ENCODE data around the gene POLA2.

The POLA2 gene

DNA sequence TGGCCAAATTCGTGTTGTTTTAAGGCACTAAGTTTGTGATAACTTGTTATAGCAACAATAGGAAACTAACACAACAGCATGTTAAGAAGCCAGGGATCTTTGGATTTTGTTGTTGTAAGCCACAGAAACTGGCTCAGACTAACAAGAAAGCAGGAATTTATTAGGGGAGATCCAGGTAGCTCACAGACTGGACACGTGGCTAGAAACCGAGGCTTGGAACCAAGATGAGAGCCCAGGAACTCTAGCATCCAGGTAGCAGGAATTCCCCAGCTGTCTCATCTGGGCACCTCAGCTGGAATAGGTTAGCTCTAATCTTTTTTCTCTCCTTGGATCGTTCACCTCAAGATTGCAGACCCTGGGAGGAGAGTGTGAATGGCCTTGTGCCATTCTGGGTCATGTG lies 24.9 kb downstream of the POLA2 start:
- no peak for TF ChIP-seq Cebpa-rat (IDR thresholded peaks at IDR 0.05)
- H4K20me1 ChIP-seq, result no peaks in the 10 kb centered on the region
- peak overlapping the region in 4 of 11 experiments; percentile 2 to 94 (median 90); a peak in 5 of 22 replicates for H3K9ac ChIP-seq
- H3K27ac ChIP-seq, result peak overlapping the region in 8 of 11 experiments; percentile 90 to 100 (median 99); a peak in 14 of 22 replicates
- H3K9me3 ChIP-seq (replicated peaks in 1 of 11), result no peaks in the 10 kb centered on the region
- H3K4me3 ChIP-seq, result no peak overlapping the region
- H3K36me3 ChIP-seq, result peaks cover 11 to 87% (median 77%) of the 10 kb centered on the region in 11 experiments
- peaks cover 48 to 80% (median 70%) of the 10 kb centered on the region in 10 experiments for H3K4me1 ChIP-seq
- H3K4me2 ChIP-seq, result peak overlapping the region in 9 of 11 experiments; percentile 75 to 95 (median 90); a peak in 15 of 22 replicates
- H3K27me3 ChIP-seq, result no peaks in the 10 kb centered on the region

DNA sequence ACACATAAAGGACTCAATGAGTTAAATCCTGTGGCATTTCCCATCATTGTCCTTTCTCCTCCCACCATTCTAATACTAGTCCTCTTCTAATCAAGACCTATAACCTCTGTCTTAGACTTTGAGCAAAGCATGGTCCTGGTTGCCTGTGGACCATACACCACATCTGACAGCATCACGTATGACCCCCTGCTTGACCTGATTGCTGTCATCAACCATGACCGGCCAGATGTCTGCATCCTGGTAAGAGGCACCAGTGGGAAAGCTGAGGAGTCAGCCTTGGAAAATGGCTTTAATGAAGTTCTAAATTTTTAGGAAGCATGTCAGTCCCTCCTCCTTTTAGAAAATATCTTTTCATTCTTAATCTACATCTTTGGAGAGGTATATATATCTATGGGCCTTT lies 25.8 kb downstream of the POLA2 start:
- H3K36me3 ChIP-seq, result peaks cover 2 to 78% (median 68%) of the 10 kb centered on the region in 11 experiments; a peak in 21 of 22 replicates

DNA sequence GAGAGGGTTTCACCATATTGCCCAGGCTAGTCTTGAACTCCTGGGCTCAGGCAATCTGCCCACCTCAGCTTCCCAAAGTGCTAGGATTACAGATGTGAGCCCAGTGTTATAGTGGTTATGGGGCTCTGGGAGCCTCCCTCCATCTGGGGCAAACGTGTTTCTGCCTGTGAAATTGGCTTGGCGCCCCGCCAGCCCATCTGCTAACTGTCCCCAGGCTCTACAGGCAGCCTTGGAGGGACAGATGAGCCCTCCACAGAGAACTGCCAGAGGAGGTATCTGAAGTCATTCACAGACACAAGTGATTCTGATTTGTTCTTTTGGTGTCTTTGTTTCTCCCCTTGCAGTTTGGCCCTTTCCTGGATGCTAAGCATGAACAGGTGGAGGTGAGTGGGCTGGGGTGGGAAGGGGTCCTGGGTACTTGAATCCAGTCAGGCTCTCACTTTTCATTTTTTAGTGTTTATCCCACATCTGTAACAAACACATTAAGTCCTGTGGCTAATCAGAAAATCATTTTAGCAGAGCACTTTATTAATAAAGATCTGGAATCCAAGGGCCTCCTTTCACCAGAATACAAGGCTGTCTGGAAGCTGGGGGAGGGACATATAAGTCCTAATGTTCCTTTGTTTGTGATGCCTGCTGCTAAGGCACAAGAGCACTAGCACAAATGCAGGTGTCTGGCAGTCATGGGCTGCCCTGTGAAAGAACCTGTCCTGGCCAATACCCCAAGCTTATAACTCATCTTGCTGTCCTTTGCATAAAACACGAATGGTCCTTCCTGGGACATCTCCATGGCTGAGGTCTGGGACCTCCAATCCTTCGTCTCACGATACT lies 27.2 kb downstream of the POLA2 start:
- TF ChIP-seq Cebpa-rat (IDR thresholded peaks at IDR 0.05), result no peak
- H3K27ac ChIP-seq, result peak overlapping the region; percentile 73 to 100 (median 96); a peak in 21 of 22 replicates
- peaks cover 69 to 80% (median 73%) of the 10 kb centered on the region in 10 experiments for H3K4me1 ChIP-seq

More for the DNA sequence above, 25.8 kb downstream of the POLA2 start:
- no peak overlapping the region for H3K4me3 ChIP-seq
- H3K27ac ChIP-seq, result peak overlapping the region in 9 of 11 experiments; percentile 15 to 100 (median 99); a peak in 18 of 22 replicates
- no peak for TF ChIP-seq Cebpa-rat (IDR thresholded peaks at IDR 0.05)
- no peaks in the 10 kb centered on the region for H4K20me1 ChIP-seq
- H3K27me3 ChIP-seq, result no peaks in the 10 kb centered on the region
- no peaks in the 10 kb centered on the region for H3K9me3 ChIP-seq (replicated peaks in 1 of 11)
- H3K9ac ChIP-seq, result peak overlapping the region in 6 of 11 experiments; percentile 8 to 94 (median 89); a peak in 11 of 22 replicates
- peak overlapping the region; percentile 73 to 95 (median 90); a peak in 21 of 22 replicates for H3K4me2 ChIP-seq
- peaks cover 57 to 80% (median 73%) of the 10 kb centered on the region in 10 experiments for H3K4me1 ChIP-seq

DNA sequence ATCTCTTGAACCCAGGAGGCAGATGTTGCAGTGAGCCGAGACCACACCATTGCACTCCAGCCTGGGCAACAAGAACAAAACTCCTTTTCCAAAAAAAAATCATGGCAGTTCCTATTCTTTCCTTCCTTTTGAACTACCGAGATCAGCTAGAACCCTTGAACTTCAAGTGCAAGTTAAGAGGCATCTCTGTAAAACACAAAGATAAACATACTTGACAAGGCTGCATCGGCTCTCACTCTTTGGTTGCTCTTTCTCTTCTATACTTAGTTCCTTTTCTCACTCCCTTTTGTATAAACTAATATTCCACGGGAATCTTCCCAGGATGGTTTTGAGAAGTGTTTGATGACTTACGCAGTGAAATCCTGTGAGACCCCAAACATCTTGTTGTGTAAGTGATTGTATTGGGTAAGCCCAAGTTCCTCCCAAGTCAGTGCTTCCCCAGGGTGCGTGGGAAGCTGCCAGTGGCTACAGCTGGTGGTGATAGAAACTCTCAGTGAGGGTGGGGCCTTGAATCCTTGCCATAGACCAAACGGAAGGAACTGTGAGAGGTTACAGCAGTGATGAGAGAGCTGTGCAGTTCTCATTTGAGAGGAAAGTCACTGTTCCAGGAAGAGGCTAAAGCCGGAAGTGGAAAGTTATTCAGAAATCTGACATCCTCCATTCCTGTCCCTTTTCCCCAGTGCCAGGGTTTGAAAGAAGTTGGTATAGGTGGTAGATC lies 28.8 kb downstream of the POLA2 start:
- peak; percentile 54 to 97 (median 89) for TF ChIP-seq Cebpa-rat (IDR thresholded peaks at IDR 0.05)
- H3K9me3 ChIP-seq (replicated peaks in 1 of 11), result no peaks in the 10 kb centered on the region
- H4K20me1 ChIP-seq, result no peaks in the 10 kb centered on the region
- peak overlapping the region; percentile 85 to 95 (median 91) for H3K4me2 ChIP-seq
- H3K9ac ChIP-seq, result peak overlapping the region; percentile 77 to 94 (median 83)
- peak overlapping the region in 9 of 10 experiments; percentile 21 to 56 (median 34); a peak in 15 of 20 replicates for H3K4me3 ChIP-seq
- peaks cover 8 to 71% (median 58%) of the 10 kb centered on the region in 11 experiments; a peak in 21 of 22 replicates for H3K36me3 ChIP-seq
- H3K4me1 ChIP-seq, result peaks cover 78 to 95% (median 89%) of the 10 kb centered on the region in 10 experiments
- H3K27me3 ChIP-seq, result no peaks in the 10 kb centered on the region
- H3K27ac ChIP-seq, result peak overlapping the region; percentile 90 to 100 (median 96)

More for the DNA sequence above, 27.2 kb downstream of the POLA2 start:
- H3K36me3 ChIP-seq, result peaks cover 0 to 71% (median 58%) of the 10 kb centered on the region in 11 experiments; a peak in 19 of 22 replicates
- H3K9me3 ChIP-seq (replicated peaks in 1 of 11), result no peaks in the 10 kb centered on the region
- no peaks in the 10 kb centered on the region for H3K27me3 ChIP-seq
- no peaks in the 10 kb centered on the region for H4K20me1 ChIP-seq
- peak overlapping the region in 7 of 10 experiments; percentile 1 to 42 (median 25); a peak in 8 of 20 replicates for H3K4me3 ChIP-seq
- peak overlapping the region; percentile 63 to 94 (median 82); a peak in 21 of 22 replicates for H3K9ac ChIP-seq
- peak overlapping the region; percentile 73 to 95 (median 90) for H3K4me2 ChIP-seq

DNA sequence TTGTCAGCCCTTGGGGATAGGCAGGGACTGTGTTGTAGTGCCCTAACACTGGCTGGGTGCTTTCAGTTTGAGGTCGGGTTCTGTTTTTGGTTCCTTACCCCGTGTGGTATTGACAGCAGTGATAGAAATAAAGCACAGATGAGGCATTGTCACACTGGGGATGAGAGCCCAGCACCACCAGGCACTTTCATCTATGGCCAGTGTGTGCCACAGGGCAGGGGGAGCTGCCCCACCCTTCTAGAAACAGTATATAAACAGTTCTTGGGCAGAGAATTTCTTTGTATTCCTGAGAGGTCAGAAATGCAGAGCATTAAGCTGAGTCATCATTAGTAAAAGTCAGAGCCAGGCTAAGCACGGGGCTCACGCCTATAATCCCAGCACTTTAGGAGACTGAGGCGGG lies 29.9 kb downstream of the POLA2 start:
- Histone ChIP-seq H3K4me3 (peak overlapping the region in 9 of 10 experiments; percentile 11 to 55 (median 21); a peak in 15 of 20 replicates), H4K20me1 (no peaks in the 10 kb centered on the region), H3K4me2 (peak overlapping the region; percentile 85 to 95 (median 91)), H3K9ac (peak overlapping the region; percentile 77 to 94 (median 83)), H3K27me3 (no peaks in the 10 kb centered on the region), H3K36me3 (peaks cover 14 to 71% (median 59%) of the 10 kb centered on the region in 11 experiments; a peak in 21 of 22 replicates), H3K4me1 (peaks cover 78 to 99% (median 97%) of the 10 kb centered on the region in 10 experiments), H3K9me3 (replicated peaks in 1 of 11) (no peaks in the 10 kb centered on the region), H3K27ac (peak overlapping the region; percentile 90 to 100 (median 96))
- TF ChIP-seq Cebpa-rat (IDR thresholded peaks at IDR 0.05), result no peak

DNA sequence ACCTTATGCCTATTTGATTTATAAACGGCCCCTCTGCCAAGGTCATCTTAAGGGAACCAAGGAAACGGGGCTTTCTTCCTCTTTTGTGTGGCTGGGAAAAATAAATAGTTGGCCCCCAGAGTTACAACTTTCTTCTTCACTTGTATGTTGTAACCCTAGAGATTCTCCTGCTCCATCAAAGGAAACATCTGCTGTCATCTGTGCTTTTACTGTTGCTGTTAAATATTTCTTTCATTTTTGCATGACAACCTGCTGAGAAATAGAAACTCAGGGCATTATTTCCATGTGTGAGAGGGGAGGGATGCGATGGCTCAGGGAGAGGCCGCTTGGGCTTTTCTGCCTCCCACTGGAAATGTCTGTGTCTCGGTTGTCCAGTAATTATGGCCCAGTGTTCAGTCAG lies 31.1 kb downstream of the POLA2 start:
- Histone ChIP-seq H3K4me1 (peaks cover 67 to 95% (median 90%) of the 10 kb centered on the region in 10 experiments), H3K4me2 (peak overlapping the region; percentile 85 to 95 (median 91)), H3K9ac (peak overlapping the region; percentile 77 to 94 (median 83)), H3K27ac (peak overlapping the region; percentile 90 to 100 (median 96)), H4K20me1 (no peaks in the 10 kb centered on the region), H3K4me3 (peak overlapping the region in 7 of 10 experiments; percentile 20 to 55 (median 26); a peak in 8 of 20 replicates), H3K27me3 (no peaks in the 10 kb centered on the region), H3K36me3 (peaks cover 15 to 71% (median 57%) of the 10 kb centered on the region in 11 experiments; a peak in 21 of 22 replicates), H3K9me3 (replicated peaks in 1 of 11) (no peaks in the 10 kb centered on the region)
- TF ChIP-seq Cebpa-rat (IDR thresholded peaks at IDR 0.05), result peak in 5 of 11 experiments; percentile 19 to 66 (median 42); a peak in 5 of 22 replicates

DNA sequence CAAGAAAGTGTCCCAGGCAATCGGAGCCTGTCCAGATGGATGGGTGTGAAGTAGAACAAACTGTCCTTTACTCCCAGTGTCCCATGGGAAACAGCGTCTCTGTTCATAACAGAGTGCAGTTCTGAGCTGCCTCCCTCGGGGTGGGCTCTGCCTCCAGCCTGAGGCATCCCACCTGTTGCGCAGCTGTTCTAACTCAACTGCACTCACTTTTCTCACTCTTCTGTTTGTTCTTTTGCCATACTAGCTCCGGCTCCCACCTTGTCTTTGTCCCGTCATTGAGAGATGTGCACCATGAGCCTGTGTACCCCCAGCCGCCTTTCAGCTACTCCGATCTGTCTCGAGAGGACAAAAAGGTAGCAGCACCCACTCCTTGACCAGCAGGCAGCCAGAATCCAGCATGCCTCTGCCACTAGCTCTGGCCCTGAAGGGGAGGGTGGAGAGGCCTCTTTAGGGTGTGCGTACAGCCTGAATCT lies 32.2 kb downstream of the POLA2 start:
- H3K9me3 ChIP-seq (replicated peaks in 1 of 11), result no peaks in the 10 kb centered on the region
- H3K9ac ChIP-seq, result peak overlapping the region; percentile 77 to 94 (median 83); a peak in 19 of 22 replicates
- peak overlapping the region; percentile 85 to 95 (median 91) for H3K4me2 ChIP-seq
- no peaks in the 10 kb centered on the region for H3K27me3 ChIP-seq
- TF ChIP-seq Cebpa-rat (IDR thresholded peaks at IDR 0.05), result no peak
- H3K27ac ChIP-seq, result peak overlapping the region; percentile 90 to 100 (median 96); a peak in 21 of 22 replicates
- H3K4me3 ChIP-seq, result peak overlapping the region in 1 of 10 experiments; percentile 16; a peak in 1 of 20 replicates
- H3K4me1 ChIP-seq, result peaks cover 57 to 95% (median 83%) of the 10 kb centered on the region in 10 experiments
- H3K36me3 ChIP-seq, result peaks cover 19 to 72% (median 63%) of the 10 kb centered on the region in 11 experiments; a peak in 21 of 22 replicates
- no peaks in the 10 kb centered on the region for H4K20me1 ChIP-seq

DNA sequence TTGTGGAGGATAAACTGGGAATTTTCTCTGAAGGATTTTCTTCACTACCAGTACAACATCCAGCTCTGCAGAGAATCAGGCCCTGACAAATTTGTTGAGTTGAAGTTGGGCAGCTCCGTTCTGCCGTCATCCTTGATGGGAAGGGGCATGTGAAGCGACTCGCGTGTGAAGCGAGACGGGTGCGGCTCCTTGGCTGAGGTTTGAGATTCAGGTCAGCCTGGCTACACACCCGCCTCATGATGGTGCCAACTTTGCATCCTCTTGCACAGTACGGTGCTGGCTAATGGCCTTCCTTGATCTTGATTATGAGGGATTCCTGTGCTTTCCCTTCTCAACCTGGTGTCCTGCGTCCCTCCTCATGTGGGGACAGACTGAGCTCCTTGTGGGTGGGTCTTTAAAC lies 33.2 kb downstream of the POLA2 start:
- no peaks in the 10 kb centered on the region for H4K20me1 ChIP-seq
- H3K4me2 ChIP-seq, result peak overlapping the region; percentile 85 to 95 (median 91); a peak in 18 of 22 replicates
- H3K4me3 ChIP-seq, result no peak overlapping the region
- no peaks in the 10 kb centered on the region for H3K9me3 ChIP-seq (replicated peaks in 1 of 11)
- H3K4me1 ChIP-seq, result peaks cover 46 to 95% (median 82%) of the 10 kb centered on the region in 10 experiments
- peaks cover 19 to 72% (median 63%) of the 10 kb centered on the region in 11 experiments; a peak in 21 of 22 replicates for H3K36me3 ChIP-seq
- no peaks in the 10 kb centered on the region for H3K27me3 ChIP-seq
- peak overlapping the region in 10 of 11 experiments; percentile 90 to 100 (median 98); a peak in 18 of 22 replicates for H3K27ac ChIP-seq
- TF ChIP-seq Cebpa-rat (IDR thresholded peaks at IDR 0.05), result no peak
- peak overlapping the region in 7 of 11 experiments; percentile 81 to 94 (median 89); a peak in 12 of 22 replicates for H3K9ac ChIP-seq
